DMS153 (cell line): ENCODE measurements around the gene DEFB121.

ENCODE experiments used
- DNase-seq: peaks from one replicate; lab custom pipeline; 2025; lab: John Stamatoyannopoulos, UW

DEFB121 gene

GRCh38 chr20:31363295-31363694 is 42.7 kb downstream of the DEFB121 start:
- DNase-seq, result no peak

GRCh38 chr20:31355981-31356380 is 50.0 kb downstream of the DEFB121 start:
- DNase-seq, result no peak
